HEK293 (cell line): ENCODE measurements around the gene QPCTL.

Experiments used
- ZNF221 ChIP-seq: fragments of 450-650 bp; formaldehyde crosslinking; IDR thresholded peaks from 2 replicates; pipeline ENCODE4 v1.5.1; 2017; ENCODE audit warnings: missing biosample characterization, missing genetic modification characterization, borderline replicate concordance
- ZNF391 ChIP-seq: fragments of 450-650 bp; formaldehyde crosslinking; IDR thresholded peaks from 2 replicates; pipeline ENCODE4 v1.5.1; 2016; ENCODE audit warnings: low read depth, missing biosample characterization, missing genetic modification characterization, borderline replicate concordance
- TF ChIP-seq, protein P1 (sequence below): fragments of 450-650 bp; formaldehyde crosslinking; IDR thresholded peaks from 2 replicates; pipeline ENCODE4 v1.5.1; 2016; ENCODE audit warnings: missing biosample characterization, missing genetic modification characterization, borderline replicate concordance
- TF ChIP-seq, protein P2 (sequence below): fragments of 450-650 bp; formaldehyde crosslinking; IDR thresholded peaks from 2 replicates; pipeline ENCODE4 v1.5.1; 2016; ENCODE audit warnings: missing biosample characterization, missing genetic modification characterization

- TF ChIP-seq, protein P1, sequence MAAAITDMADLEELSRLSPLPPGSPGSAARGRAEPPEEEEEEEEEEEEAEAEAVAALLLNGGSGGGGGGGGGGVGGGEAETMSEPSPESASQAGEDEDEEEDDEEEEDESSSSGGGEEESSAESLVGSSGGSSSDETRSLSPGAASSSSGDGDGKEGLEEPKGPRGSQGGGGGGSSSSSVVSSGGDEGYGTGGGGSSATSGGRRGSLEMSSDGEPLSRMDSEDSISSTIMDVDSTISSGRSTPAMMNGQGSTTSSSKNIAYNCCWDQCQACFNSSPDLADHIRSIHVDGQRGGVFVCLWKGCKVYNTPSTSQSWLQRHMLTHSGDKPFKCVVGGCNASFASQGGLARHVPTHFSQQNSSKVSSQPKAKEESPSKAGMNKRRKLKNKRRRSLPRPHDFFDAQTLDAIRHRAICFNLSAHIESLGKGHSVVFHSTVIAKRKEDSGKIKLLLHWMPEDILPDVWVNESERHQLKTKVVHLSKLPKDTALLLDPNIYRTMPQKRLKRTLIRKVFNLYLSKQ (tag by site-specific recombination) = no peak
- TF ChIP-seq, protein P2, sequence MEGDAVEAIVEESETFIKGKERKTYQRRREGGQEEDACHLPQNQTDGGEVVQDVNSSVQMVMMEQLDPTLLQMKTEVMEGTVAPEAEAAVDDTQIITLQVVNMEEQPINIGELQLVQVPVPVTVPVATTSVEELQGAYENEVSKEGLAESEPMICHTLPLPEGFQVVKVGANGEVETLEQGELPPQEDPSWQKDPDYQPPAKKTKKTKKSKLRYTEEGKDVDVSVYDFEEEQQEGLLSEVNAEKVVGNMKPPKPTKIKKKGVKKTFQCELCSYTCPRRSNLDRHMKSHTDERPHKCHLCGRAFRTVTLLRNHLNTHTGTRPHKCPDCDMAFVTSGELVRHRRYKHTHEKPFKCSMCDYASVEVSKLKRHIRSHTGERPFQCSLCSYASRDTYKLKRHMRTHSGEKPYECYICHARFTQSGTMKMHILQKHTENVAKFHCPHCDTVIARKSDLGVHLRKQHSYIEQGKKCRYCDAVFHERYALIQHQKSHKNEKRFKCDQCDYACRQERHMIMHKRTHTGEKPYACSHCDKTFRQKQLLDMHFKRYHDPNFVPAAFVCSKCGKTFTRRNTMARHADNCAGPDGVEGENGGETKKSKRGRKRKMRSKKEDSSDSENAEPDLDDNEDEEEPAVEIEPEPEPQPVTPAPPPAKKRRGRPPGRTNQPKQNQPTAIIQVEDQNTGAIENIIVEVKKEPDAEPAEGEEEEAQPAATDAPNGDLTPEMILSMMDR (tag by site-specific recombination) = no peak
- TF ChIP-seq ZNF391 (tag by site-specific recombination) (no peak), ZNF221 (tag by site-specific recombination) (no peak)
These were observed 50.5 kb downstream of the QPCTL start for GRCh38 chr19:45742969-45743368.
